Trophoblast cell (in vitro differentiated cells and primary cell): ENCODE data around the gene PNLIPRP3.
A peak's percentile ranks its signal among the peaks of the same experiment; 100 is the strongest.

Source experiments
- DNase-seq, 2 donors: peaks; one replicate each; pipeline ENCODE4 v3.0.0-alpha.2; 2016
- H2AFZ ChIP-seq: 2 replicates; pipeline ENCODE4 v1.6.1; 2013; ENCODE audit warnings: low read length, moderate library complexity, mild to moderate bottlenecking; ENCODE audit not compliant: insufficient read depth, poor library complexity
- H2AK5ac ChIP-seq: 2 replicates; pipeline ENCODE4 v1.6.1; 2013; ENCODE audit warnings: mild to moderate bottlenecking, low read length
- H2BK120ac ChIP-seq: 2 replicates; pipeline ENCODE4 v1.6.1; 2013; ENCODE audit warnings: low read length, mild to moderate bottlenecking, moderate library complexity; ENCODE audit not compliant: insufficient read depth, poor library complexity
- H2BK12ac ChIP-seq: 2 replicates; pipeline ENCODE4 v1.6.1; 2013; ENCODE audit warnings: mild to moderate bottlenecking, low read length, moderate library complexity
- H2BK5ac ChIP-seq: 2 replicates; pipeline ENCODE4 v1.6.1; 2013; ENCODE audit warnings: low read length, low read depth, moderate library complexity, mild to moderate bottlenecking; ENCODE audit not compliant: poor library complexity
- H3K14ac ChIP-seq: 2 replicates; pipeline ENCODE4 v1.6.1; 2013; ENCODE audit warnings: mild to moderate bottlenecking, low read length
- H3K18ac ChIP-seq: 2 replicates; pipeline ENCODE4 v1.6.1; 2013; ENCODE audit warnings: mild to moderate bottlenecking, low read length
- H3K23ac ChIP-seq: 2 replicates; pipeline ENCODE4 v1.6.1; 2013; ENCODE audit warnings: low read length
- H3K27ac ChIP-seq: 2 replicates; pipeline ENCODE4 v1.5.1; 2013; ENCODE audit warnings: low read depth, mild to moderate bottlenecking, inconsistent platforms, low read length, moderate library complexity
- H3K27me3 ChIP-seq: 2 replicates; pipeline ENCODE4 v1.6.1; 2013; ENCODE audit warnings: inconsistent platforms, mild to moderate bottlenecking, low read length, moderate library complexity; ENCODE audit not compliant: insufficient read depth
- H3K36me3 ChIP-seq, 2 experiments: 1 replicate in 1 of 2; 2 replicates in 1 of 2; pipeline ENCODE4 v1.6.1; 2013; ENCODE audit warnings: low read length in 2 of 2, mild to moderate bottlenecking in 2 of 2, moderate library complexity in 1 of 2; ENCODE audit not compliant: insufficient read depth in 2 of 2, control insufficient read depth in 1 of 2
- H3K4ac ChIP-seq: 2 replicates; pipeline ENCODE4 v1.6.1; 2013; ENCODE audit warnings: low read depth, mild to moderate bottlenecking, low read length, moderate library complexity
- H3K4me1 ChIP-seq, 2 experiments: 1 replicate in 1 of 2; 2 replicates in 1 of 2; pipeline ENCODE4 v1.6.1; 2013; ENCODE audit warnings: low read length in 2 of 2, mild to moderate bottlenecking in 2 of 2, moderate library complexity in 1 of 2; ENCODE audit not compliant: insufficient read depth in 2 of 2, control insufficient read depth in 1 of 2
- H3K4me2 ChIP-seq: 2 replicates; pipeline ENCODE4 v1.6.1; 2013; ENCODE audit warnings: inconsistent platforms, mild to moderate bottlenecking, low read length, moderate library complexity
- H3K4me3 ChIP-seq: 2 replicates; pipeline ENCODE4 v1.5.1; 2013; ENCODE audit warnings: mild to moderate bottlenecking, low read depth, low read length, inconsistent platforms
- H3K79me1 ChIP-seq: one replicate; pipeline ENCODE4 v1.6.1; 2013; ENCODE audit warnings: low read length
- H3K79me2 ChIP-seq: 2 replicates; pipeline ENCODE4 v1.6.1; 2013; ENCODE audit warnings: low read length, mild to moderate bottlenecking; ENCODE audit not compliant: control insufficient read depth, insufficient read depth, poor library complexity
- H3K9ac ChIP-seq: 2 replicates; pipeline ENCODE4 v1.6.1; 2013; ENCODE audit warnings: mild to moderate bottlenecking, low read length
- H3K9me3 ChIP-seq: 2 replicates; pipeline ENCODE4 v1.6.1; 2013; ENCODE audit warnings: low read depth, mild to moderate bottlenecking, control low read depth, inconsistent platforms, low read length; ENCODE audit not compliant: insufficient read depth
- H4K12ac ChIP-seq: 2 replicates; pipeline ENCODE4 v1.6.1; 2013; ENCODE audit warnings: low read depth, mild to moderate bottlenecking, low read length, moderate library complexity
- H4K8ac ChIP-seq: 2 replicates; pipeline ENCODE4 v1.6.1; 2013; ENCODE audit warnings: low read depth, mild to moderate bottlenecking, low read length, moderate library complexity
- H4K91ac ChIP-seq: one replicate; pipeline ENCODE4 v1.6.1; 2013; ENCODE audit warnings: low read depth, mild to moderate bottlenecking, low read length, moderate library complexity
- WGBS: extraction: QIAGEN DNeasy Blood & Tissue Kit; methylation state at CpG from one replicate; pipeline ENCODE4 v1.1.7; 2013; ENCODE audit warnings: missing lambda C conversion rate; ENCODE audit not compliant: insufficient read length, insufficient coverage; ENCODE audit errors: extremely low coverage; 5-methylcytosine and 5-hydroxymethylcytosine counted together

Gene PNLIPRP3

DNA sequence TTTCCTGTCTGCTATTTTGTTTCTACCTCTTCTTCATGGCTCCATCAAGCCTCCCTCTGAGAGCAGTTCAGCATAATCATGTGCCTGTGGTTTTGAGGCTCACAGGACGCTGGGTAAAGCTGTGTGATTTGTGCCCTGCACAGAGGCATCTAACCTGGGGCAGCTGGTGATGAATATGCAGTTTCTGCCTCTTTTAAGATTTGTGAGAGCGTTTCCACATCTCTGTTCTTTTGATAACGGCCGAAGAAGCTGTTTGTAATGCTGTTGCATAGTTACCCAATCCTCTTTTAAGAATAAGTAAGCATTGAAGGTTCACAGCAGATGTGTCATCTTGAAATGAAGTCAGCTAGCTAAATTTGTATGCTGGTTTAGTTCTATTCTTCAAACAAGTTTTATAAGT, 45.2 kb downstream of the PNLIPRP3 start:
- Histone ChIP-seq H4K8ac (no peak overlapping the region), H3K9ac (no peak overlapping the region), H3K4ac (no peak overlapping the region), H3K23ac (no peak overlapping the region), H4K91ac (no peak overlapping the region), H3K18ac (no peak overlapping the region), H3K36me3 (no peaks in the 10 kb centered on the region), H3K27ac (no peak overlapping the region), H3K4me1 (peaks cover 0 to 4% of the 10 kb centered on the region in 2 experiments), H3K4me3 (no peak overlapping the region), H2AFZ (no peak overlapping the region), H3K4me2 (no peak overlapping the region), H2BK12ac (no peak overlapping the region), H2BK120ac (no peak overlapping the region), H4K12ac (no peak overlapping the region), H3K79me1 (peaks cover 6% of the 10 kb centered on the region), H2AK5ac (no peak overlapping the region), H3K79me2 (no peaks in the 10 kb centered on the region), H2BK5ac (no peak overlapping the region), H3K27me3 (no peaks in the 10 kb centered on the region), H3K9me3 (no peaks in the 10 kb centered on the region), H3K14ac (no peak overlapping the region)
- DNase-seq: peak; percentile 42 to 60
- no CpG with 5 or more reads among the region's 4 CpGs for WGBS

DNA sequence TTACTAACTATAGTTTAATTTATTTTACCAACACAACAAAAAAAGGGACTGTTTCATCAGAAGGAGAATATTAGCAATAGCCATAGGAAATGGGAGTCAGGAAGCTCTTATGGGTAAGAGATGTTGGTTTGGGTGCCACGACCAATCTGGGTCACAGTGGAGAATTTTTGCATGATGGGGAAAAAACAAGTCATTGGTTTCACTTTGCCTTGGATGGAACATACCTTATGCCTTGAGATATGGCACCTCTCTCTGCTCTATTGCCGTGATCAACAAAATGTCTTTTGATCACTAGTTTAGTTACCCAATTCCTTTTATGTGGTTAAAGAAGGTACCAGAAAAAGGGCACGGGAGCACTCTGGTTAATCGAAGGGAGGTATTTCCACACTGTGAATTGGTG, 48.2 kb downstream of the PNLIPRP3 start:
- no peak overlapping the region for H3K18ac ChIP-seq
- H3K9ac ChIP-seq: no peak overlapping the region
- no peak overlapping the region for H4K12ac ChIP-seq
- H2BK5ac ChIP-seq: no peak overlapping the region
- no peak overlapping the region for H2BK120ac ChIP-seq
- no peak overlapping the region for H3K4ac ChIP-seq
- H3K14ac ChIP-seq: no peak overlapping the region
- no peaks in the 10 kb centered on the region for H3K27me3 ChIP-seq
- H3K4me2 ChIP-seq: no peak overlapping the region
- no peak overlapping the region for H3K23ac ChIP-seq
- H2AFZ ChIP-seq: no peak overlapping the region
- peaks cover 0 to 2% of the 10 kb centered on the region in 2 experiments for H3K4me1 ChIP-seq
- DNase-seq: no peak
- WGBS: no CpG with 5 or more reads among the region's 4 CpGs
- H3K36me3 ChIP-seq: no peaks in the 10 kb centered on the region
- H2BK12ac ChIP-seq: no peak overlapping the region
- H3K4me3 ChIP-seq: no peak overlapping the region
- no peaks in the 10 kb centered on the region for H3K79me2 ChIP-seq
- no peak overlapping the region for H4K91ac ChIP-seq
- H3K27ac ChIP-seq: no peak overlapping the region
- no peaks in the 10 kb centered on the region for H3K9me3 ChIP-seq
- peaks cover 2% of the 10 kb centered on the region for H3K79me1 ChIP-seq
- no peak overlapping the region for H4K8ac ChIP-seq
- no peak overlapping the region for H2AK5ac ChIP-seq

DNA sequence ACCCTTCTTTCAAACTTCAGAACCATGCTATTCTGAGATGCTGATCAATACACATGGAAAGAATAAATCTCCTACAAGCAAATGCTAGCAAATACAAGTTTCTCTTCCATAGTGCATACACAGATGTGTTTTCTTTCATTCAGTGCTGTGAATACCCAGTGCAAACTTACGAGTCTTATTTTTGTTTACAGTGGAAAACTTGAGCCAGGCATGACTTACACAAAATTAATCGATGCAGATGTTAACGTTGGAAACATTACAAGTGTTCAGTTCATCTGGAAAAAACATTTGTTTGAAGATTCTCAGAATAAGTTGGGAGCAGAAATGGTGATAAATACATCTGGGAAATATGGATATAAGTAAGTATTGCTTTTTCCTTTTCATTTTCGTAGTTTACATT, 48.8 kb downstream of the PNLIPRP3 start:
- H3K4me1 ChIP-seq: peaks cover 0 to 2% of the 10 kb centered on the region in 2 experiments
- no peak overlapping the region for H4K8ac ChIP-seq
- no peak overlapping the region for H2AK5ac ChIP-seq
- H2BK120ac ChIP-seq: no peak overlapping the region
- H3K79me2 ChIP-seq: no peaks in the 10 kb centered on the region
- no peak overlapping the region for H3K9ac ChIP-seq
- no peaks in the 10 kb centered on the region for H3K36me3 ChIP-seq
- H2AFZ ChIP-seq: no peak overlapping the region
- no peaks in the 10 kb centered on the region for H3K27me3 ChIP-seq
- H3K9me3 ChIP-seq: no peaks in the 10 kb centered on the region
- no peak overlapping the region for H3K27ac ChIP-seq
- H3K79me1 ChIP-seq: peaks cover 2% of the 10 kb centered on the region
- H3K14ac ChIP-seq: no peak overlapping the region
- H3K23ac ChIP-seq: no peak overlapping the region
- WGBS: no CpG with 5 or more reads among the region's 4 CpGs
- no peak overlapping the region for H3K4me2 ChIP-seq
- H3K18ac ChIP-seq: no peak overlapping the region
- no peak overlapping the region for H3K4me3 ChIP-seq
- H2BK5ac ChIP-seq: no peak overlapping the region
- DNase-seq: no peak
- H3K4ac ChIP-seq: no peak overlapping the region
- H4K12ac ChIP-seq: no peak overlapping the region
- no peak overlapping the region for H2BK12ac ChIP-seq
- H4K91ac ChIP-seq: no peak overlapping the region

DNA sequence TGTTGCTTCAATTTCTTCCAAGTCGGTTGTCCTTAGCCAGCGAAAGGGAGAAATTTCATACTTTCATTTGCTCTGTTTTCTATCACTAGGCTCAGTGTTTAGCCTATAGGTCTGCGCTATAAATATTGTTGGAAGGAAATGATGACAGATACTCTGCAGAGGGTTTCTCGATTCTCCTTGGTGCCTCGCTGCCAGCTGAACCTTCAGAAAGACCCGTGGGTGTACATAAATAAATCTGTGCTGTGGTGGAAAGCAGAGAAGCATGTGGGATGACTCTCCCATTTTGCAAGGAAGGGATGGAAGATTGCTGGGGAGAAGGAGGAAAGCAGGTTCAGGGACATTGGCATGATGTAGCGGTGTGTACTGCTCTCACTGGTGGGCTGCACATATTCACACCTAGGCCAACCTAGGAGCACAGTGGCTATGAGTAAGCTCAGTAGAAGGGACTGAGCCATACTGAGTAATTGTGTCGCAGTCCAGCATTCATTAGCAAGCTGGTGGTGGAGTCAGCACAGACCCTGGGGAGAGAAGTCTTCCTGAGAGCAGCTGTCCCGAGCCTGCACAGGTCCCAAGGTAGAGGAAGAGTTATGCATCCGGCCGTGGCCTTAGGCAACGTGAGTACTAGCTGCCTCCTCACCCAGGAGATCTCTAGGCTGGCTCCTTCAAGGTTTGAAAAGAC, 50.5 kb downstream of the PNLIPRP3 start:
- H3K14ac ChIP-seq: no peak overlapping the region
- H3K4ac ChIP-seq: no peak overlapping the region
- no peak overlapping the region for H4K91ac ChIP-seq
- H2BK5ac ChIP-seq: no peak overlapping the region
- no peak overlapping the region for H3K27ac ChIP-seq
- no peaks in the 10 kb centered on the region for H3K79me2 ChIP-seq
- peak overlapping the region; percentile 9 for H3K4me3 ChIP-seq
- DNase-seq: peak in 1 of 2 donors; percentile 23
- no peak overlapping the region for H2AK5ac ChIP-seq
- no peak overlapping the region for H2BK12ac ChIP-seq
- H3K23ac ChIP-seq: no peak overlapping the region
- H3K4me2 ChIP-seq: no peak overlapping the region
- WGBS: no CpG with 5 or more reads among the region's 12 CpGs
- no peaks in the 10 kb centered on the region for H3K79me1 ChIP-seq
- H2AFZ ChIP-seq: no peak overlapping the region
- no peaks in the 10 kb centered on the region for H3K36me3 ChIP-seq
- peaks cover 0 to 2% of the 10 kb centered on the region in 2 experiments for H3K4me1 ChIP-seq
- no peak overlapping the region for H4K12ac ChIP-seq
- no peak overlapping the region for H4K8ac ChIP-seq
- no peak overlapping the region for H2BK120ac ChIP-seq
- H3K9me3 ChIP-seq: no peaks in the 10 kb centered on the region
- H3K18ac ChIP-seq: no peak overlapping the region
- H3K27me3 ChIP-seq: no peaks in the 10 kb centered on the region
- H3K9ac ChIP-seq: no peak overlapping the region
